SK-N-MC (cell line): ENCODE results near the gene PET100.

Experiments
- EZH2 ChIP-seq: fragments of 200-600 bp; sonication (generic); IDR thresholded peaks from one replicate; pipeline ENCODE4 v1.6.1; 2017; ENCODE audit warnings: antibody characterized with exemption
- FOXP2 ChIP-seq: optimal IDR thresholded peaks from 2 replicates; pipeline ENCODE3; 2011; ENCODE audit warnings: mild to moderate bottlenecking, moderate library complexity; ENCODE audit not compliant: insufficient read depth; ENCODE audit errors: extremely low read length, control extremely low read depth
- POLR2AphosphoS5 ChIP-seq: IDR thresholded peaks from 2 replicates; pipeline ENCODE4 v1.6.1; 2012; ENCODE audit warnings: mild to moderate bottlenecking, low read depth, low read length, borderline replicate concordance

DNA sequence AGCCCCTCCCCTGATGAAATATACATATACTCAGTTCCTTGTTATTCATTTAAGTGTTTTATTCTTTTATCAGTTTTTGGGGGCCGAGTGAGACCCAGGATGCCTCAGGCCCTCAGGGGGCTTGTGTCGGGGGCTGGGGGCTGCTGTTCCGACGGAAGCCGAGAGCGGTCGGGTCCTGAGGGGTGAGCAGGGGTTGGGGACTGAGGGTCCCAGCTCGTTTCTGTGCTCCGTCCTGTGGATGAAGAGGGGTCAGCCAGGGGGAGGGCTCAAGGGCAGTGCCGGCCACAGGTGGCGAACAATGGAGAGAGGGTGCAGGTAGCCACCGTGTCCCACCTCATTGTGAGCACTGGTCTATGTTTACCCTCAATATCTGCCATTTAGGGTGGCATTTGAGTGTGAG lies 2.0 kb downstream of the PET100 start:
- TF ChIP-seq FOXP2 (no peak), POLR2AphosphoS5 (no peak), EZH2 (no peak)
